GM12878 (cell line): ENCODE measurements around the gene TOP3A. TPM values are rescaled to one million over a fixed set of nuclear protein-coding genes. Genes with fewer than 3 reads are reported as not detected.

Experiments
- ATAC-seq: fragments of 200-7000 bp; cut with Tn5 transposase; 3 replicates; pipeline ENCODE4 v1.9.1; 2020; ENCODE audit warnings: mild to moderate bottlenecking, moderate library complexity
- BruUV-seq: library from RNA; stranded (reverse); fragments of 400-500 nt; replicated peaks from 2 replicates; lab custom pipeline; 2021; lab: Mats Ljungman, UMichigan
- CTCF ChIA-PET: fragments of 300-600 bp; sonication (Branson Sonifier 250); formaldehyde crosslinking; extraction: SDS; loops from one replicate; lab custom pipeline; 2021; ENCODE audit warnings: inconsistent platforms; lab: Yijun Ruan, JAX
- POLR2A ChIA-PET: fragments of 350-600 bp; formaldehyde crosslinking; extraction: SDS; loops from one replicate; lab custom pipeline; 2021; ENCODE audit warnings: inconsistent platforms; lab: Charles Lee
- RAD21 ChIA-PET: fragments of 300-600 bp; sonication (Branson Sonifier 250); formaldehyde crosslinking; loops from one replicate; lab custom pipeline; 2023; ENCODE audit warnings: antibody characterized with exemption; ENCODE audit not compliant: unreplicated experiment; lab: Charles Lee
- SMC1A ChIA-PET: fragments of 300-600 bp; sonication (Branson Sonifier 250); formaldehyde crosslinking; loops from one replicate; lab custom pipeline; 2023; ENCODE audit not compliant: unreplicated experiment, uncharacterized antibody; lab: Charles Lee
- DNase-seq: peaks from one replicate; pipeline ENCODE4 v3.0.0-alpha.2; 2011; ENCODE audit warnings: low read depth, low spot score
- FAIRE-seq: peaks from 3 replicates; lab custom pipeline; 2011; peaks lifted over from hg19 to GRCh38; lab: Jason Lieb, UNC
- H2AFZ ChIP-seq: 2 replicates; pipeline ENCODE4 v1.6.0; 2011; ENCODE audit warnings: low read depth, low read length, control low read depth; ENCODE audit not compliant: control insufficient read depth
- H3K27ac ChIP-seq: 2 replicates; pipeline ENCODE4 v1.5.1; 2011; ENCODE audit warnings: control low read depth; ENCODE audit not compliant: control insufficient read depth, insufficient read depth
- H3K27me3 ChIP-seq, 2 experiments: replicated peaks in 1 of 2; 2 replicates each; pipeline versions ENCODE4 v1.6.0 to v1.6.1; 2011; ENCODE audit warnings: low read length in 1 of 2; ENCODE audit not compliant: control insufficient read depth in 2 of 2, insufficient read depth in 2 of 2
- H3K36me3 ChIP-seq, 2 experiments: 2 replicates each; pipeline ENCODE4 v1.5.1; 2011; ENCODE audit warnings: low read length in 1 of 2; ENCODE audit not compliant: control insufficient read depth in 2 of 2, insufficient read depth in 2 of 2
- H3K4me1 ChIP-seq: 2 replicates; pipeline ENCODE4 v1.6.1; 2011; ENCODE audit warnings: mild to moderate bottlenecking, low read length, moderate library complexity, mixed read lengths; ENCODE audit not compliant: control insufficient read depth, insufficient read depth
- H3K4me2 ChIP-seq: 2 replicates; pipeline ENCODE4 v1.6.0; 2011; ENCODE audit warnings: control low read depth; ENCODE audit not compliant: control insufficient read depth, insufficient read depth
- H3K4me3 ChIP-seq: fragments of 200-600 bp; sonication (generic); 2 replicates; pipeline ENCODE4 v1.5.1; 2016
- H3K79me2 ChIP-seq: 2 replicates; pipeline ENCODE4 v1.6.0; 2011; ENCODE audit warnings: low read length; ENCODE audit not compliant: control insufficient read depth, insufficient read depth
- H3K9ac ChIP-seq: 2 replicates; pipeline ENCODE4 v1.8.0; 2011; ENCODE audit warnings: low read length, control low read depth, mixed read lengths; ENCODE audit not compliant: control insufficient read depth, insufficient read depth
- H3K9me3 ChIP-seq: replicated peaks from 3 replicates; pipeline ENCODE4 v1.5.1; 2011; ENCODE audit warnings: mild to moderate bottlenecking, low read length; ENCODE audit not compliant: control insufficient read depth, insufficient read depth
- H4K20me1 ChIP-seq: 2 replicates; pipeline ENCODE4 v1.6.0; 2011; ENCODE audit not compliant: control insufficient read depth, insufficient read depth
- ATF2 ChIP-seq: IDR thresholded peaks from 2 replicates; pipeline ENCODE4 v1.6.1; 2012; ENCODE audit warnings: low read length, inconsistent platforms
- CEBPB ChIP-seq, 2 experiments: fragments of 150-350 bp in 1 of 2; IDR thresholded peaks; 2 replicates each; pipeline ENCODE4 v1.6.1; 2012 to 2014; ENCODE audit warnings: low read depth in 2 of 2, low read length in 2 of 2, borderline replicate concordance in 1 of 2, inconsistent platforms in 1 of 2
- CREB1 ChIP-seq: IDR thresholded peaks from 2 replicates; pipeline ENCODE4 v1.6.1; 2012; ENCODE audit warnings: low read depth, mild to moderate bottlenecking, inconsistent platforms
- ETV6 ChIP-seq, 2 experiments: fragments of 450-650 bp in 1 of 2; IDR thresholded peaks in 1 of 2; conservative IDR thresholded peaks in 1 of 2; 2 replicates each; pipeline ENCODE4 v1.6.1; 2014; ENCODE audit warnings: antibody characterized with exemption in 1 of 2, borderline replicate concordance in 1 of 2, low read depth in 1 of 2, mild to moderate bottlenecking in 1 of 2, moderate library complexity in 1 of 2
- FOXK2 ChIP-seq: fragments of 450-650 bp; IDR thresholded peaks from 2 replicates; pipeline ENCODE4 v1.6.1; 2017; ENCODE audit warnings: mild to moderate bottlenecking, moderate library complexity
- MEF2B ChIP-seq: fragments of 450-650 bp; IDR thresholded peaks from 2 replicates; pipeline ENCODE4 v1.6.1; 2018; ENCODE audit warnings: mild to moderate bottlenecking, moderate library complexity; ENCODE audit not compliant: partially characterized antibody, poor library complexity, severe bottlenecking
- MTA3 ChIP-seq: IDR thresholded peaks from 2 replicates; pipeline ENCODE4 v1.6.1; 2012; ENCODE audit warnings: low read length, inconsistent platforms, borderline replicate concordance
- NR2C1 ChIP-seq: fragments of 450-650 bp; IDR thresholded peaks from 2 replicates; pipeline ENCODE4 v1.6.1; 2017; ENCODE audit warnings: antibody characterized with exemption, mild to moderate bottlenecking, moderate library complexity
- NRF1 ChIP-seq: conservative IDR thresholded peaks from 2 replicates; pipeline ENCODE4 v1.6.1; 2011; ENCODE audit warnings: mild to moderate bottlenecking, low read depth, low read length, improper control_type of control experiment
- RBBP5 ChIP-seq: fragments of 200-600 bp; sonication (generic); conservative IDR thresholded peaks from 2 replicates; pipeline ENCODE4 v1.6.1; 2016
- RELA ChIP-seq: fragments of 450-650 bp; IDR thresholded peaks from 2 replicates; pipeline ENCODE4 v1.8.0; 2014; ENCODE audit warnings: borderline replicate concordance; ENCODE audit not compliant: partially characterized antibody
- RFX5 ChIP-seq: IDR thresholded peaks from 2 replicates; pipeline ENCODE4 v1.6.1; 2011; ENCODE audit warnings: low read depth, low read length, improper control_type of control experiment
- TCF7 ChIP-seq: IDR thresholded peaks from 2 replicates; pipeline ENCODE4 v1.6.1; 2014; ENCODE audit warnings: antibody characterized with exemption, borderline replicate concordance
- USF2 ChIP-seq: IDR thresholded peaks from 2 replicates; pipeline ENCODE4 v1.6.1; 2011; ENCODE audit warnings: low read depth, low read length, improper control_type of control experiment, borderline replicate concordance
- ZNF217 ChIP-seq: fragments of 450-650 bp; IDR thresholded peaks from 2 replicates; pipeline ENCODE4 v1.6.1; 2017; ENCODE audit warnings: antibody characterized with exemption, mild to moderate bottlenecking
- WGBS: methylation state at CpG from one replicate; pipeline ENCODE4 v1.1.6; 2016; ENCODE audit warnings: low lambda C conversion rate; ENCODE audit not compliant: insufficient replicate concordance, insufficient coverage; ENCODE audit errors: missing lambda C conversion rate; 5-methylcytosine and 5-hydroxymethylcytosine counted together
- in situ Hi-C: fragments of 300-500 bp; cut with MboI; formaldehyde crosslinking; loops from 9 replicates; pipeline ENCODE4 v1.14.3; 2018; ENCODE audit warnings: mixed read lengths
- intact Hi-C: fragments of 100-400 bp; cut with micrococcal nuclease; formaldehyde crosslinking; loops from one replicate; pipeline ENCODE4 v1.14.2; 2022; ENCODE audit not compliant: unreplicated experiment
- polyA plus RNA-seq, 11 experiments: library from polyadenylated mRNA; depleted of rRNA in 4 of 11; unstranded in 6 of 11; stranded (reverse) in 5 of 11; fragments of >200 nt; fragmentation: Nextera tagmentation in 4 of 11; fragmentation: Illumina TruSeq in 1 of 11; extraction: Ambion mirVana in 4 of 11; extraction: Trizol in 1 of 11; gene quantifications; 1 replicate in 1 of 11; 2 replicates in 10 of 11; pipeline versions ENCODE4 v1.2.1 to v1.2.3, GENCODE V29; 2011 to 2016; ENCODE audit warnings: inconsistent platforms in 2 of 11, missing spikeins in 2 of 11, low read depth in 1 of 11
- total RNA-seq, 4 experiments: library from RNA; depleted of rRNA in 3 of 4; stranded (reverse); fragments of >200 nt in 3 of 4; fragmentation: Illumina TruSeq in 1 of 4; extraction: Trizol in 1 of 4; gene quantifications; 2 replicates each; pipeline versions ENCODE4 v1.2.1 to v1.2.3, GENCODE V29; 2013 to 2021

TOP3A gene
- total and polyA plus RNA-seq, 10 of the 15 experiments (the other 5 are each of a cell fraction or from before 2014, with no cell fraction given) = 4.2 to 51.9 (median 31.8) TPM

- ATAC-seq (no peak), FAIRE-seq (no peak), DNase-seq (no peak)
- Histone ChIP-seq H3K27ac (no peak overlapping the region), H3K79me2 (peaks cover 14% of the 10 kb centered on the region), H2AFZ (no peak overlapping the region), H3K27me3 (no peaks in the 10 kb centered on the region), H4K20me1 (no peaks in the 10 kb centered on the region), H3K4me2 (no peak overlapping the region), H3K36me3 (peaks cover 11 to 23% of the 10 kb centered on the region in 2 experiments), H3K4me3 (no peak overlapping the region), H3K4me1 (peaks cover 12% of the 10 kb centered on the region), H3K9me3 (no peaks in the 10 kb centered on the region), H3K9ac (no peak overlapping the region)
- POLR2A ChIA-PET = no interaction called here
- no peak for TF ChIP-seq CEBPB (IDR thresholded peaks at IDR 0.05; ENCODE audit: borderline replicate concordance in 1 of 2, low read depth in 2 of 2, low read length in 2 of 2)
- no peak for TF ChIP-seq FOXK2
- no peak for TF ChIP-seq NRF1
- TF ChIP-seq USF2 = no peak
- no peak for TF ChIP-seq ETV6 (conservative IDR thresholded peaks at IDR 0.05 in 1 of 2, IDR thresholded peaks at IDR 0.05 in 1 of 2; ENCODE audit: borderline replicate concordance in 1 of 2, low read depth in 1 of 2)
- no peak for TF ChIP-seq NR2C1
- no peak for TF ChIP-seq MEF2B
- no peak for TF ChIP-seq CREB1
- no peak for TF ChIP-seq ATF2
- no peak for TF ChIP-seq RELA
- TF ChIP-seq RFX5 = no peak
- TF ChIP-seq TCF7 = no peak
- TF ChIP-seq MTA3 = no peak
- TF ChIP-seq RBBP5 = no peak
- no peak for TF ChIP-seq ZNF217
- CTCF ChIA-PET = interaction anchor here (1.5 kb wide), 1 partner anchor 10 kb away, joined by 3 read pairs; no protein-coding TSS in a partner anchor
- in situ Hi-C loops (no loop called here), intact Hi-C loops (no loop called here)
- WGBS = 91% methylated on average over 8 of the region's 8 CpGs
- SMC1A ChIA-PET = no interaction called here
- BruUV-seq = no TSS peak
- RAD21 ChIA-PET = no interaction called here
Observed at GRCh38 chr17:18254888-18255649, 59.7 kb downstream of the TOP3A start.
